Endothelial cell of umbilical vein (primary cell): ENCODE data around the gene TSPAN1.

ENCODE experiments used
- EZH2 ChIP-seq: IDR thresholded peaks from 2 replicates; pipeline ENCODE4 v1.6.1; 2012; ENCODE audit warnings: borderline replicate concordance, low read depth, mild to moderate bottlenecking, moderate library complexity, low read length, inconsistent platforms; ENCODE audit not compliant: severe bottlenecking
- JUN ChIP-seq: IDR thresholded peaks from 2 replicates; pipeline ENCODE4 v1.6.1; 2011; ENCODE audit warnings: borderline replicate concordance, low read depth; ENCODE audit not compliant: insufficient read length, insufficient read depth
- POLR2A ChIP-seq: IDR thresholded peaks from 2 replicates; pipeline ENCODE4 v1.6.1; 2012; ENCODE audit warnings: low read depth, mild to moderate bottlenecking, control low read depth, low read length
- TF ChIP-seq, protein P1 (sequence below), 2 donors: IDR thresholded peaks; 1 replicate in 1 of 2; 2 replicates in 1 of 2; pipeline ENCODE4 v1.5.1; 2011; ENCODE audit warnings: low read length in 2 of 2, mild to moderate bottlenecking in 2 of 2, moderate library complexity in 2 of 2, control low read depth in 1 of 2, inconsistent platforms in 1 of 2, low read depth in 1 of 2; ENCODE audit not compliant: insufficient read depth in 1 of 2; ENCODE audit errors: extremely low read depth in 1 of 2
- TF ChIP-seq, protein P2 (sequence below): IDR thresholded peaks from 2 replicates; pipeline ENCODE4 v1.6.1; 2011; ENCODE audit not compliant: insufficient read depth, insufficient read length

GRCh38 chr1:46196609-46197008 is 21.7 kb downstream of the TSPAN1 start:
- TF ChIP-seq, protein P1, sequence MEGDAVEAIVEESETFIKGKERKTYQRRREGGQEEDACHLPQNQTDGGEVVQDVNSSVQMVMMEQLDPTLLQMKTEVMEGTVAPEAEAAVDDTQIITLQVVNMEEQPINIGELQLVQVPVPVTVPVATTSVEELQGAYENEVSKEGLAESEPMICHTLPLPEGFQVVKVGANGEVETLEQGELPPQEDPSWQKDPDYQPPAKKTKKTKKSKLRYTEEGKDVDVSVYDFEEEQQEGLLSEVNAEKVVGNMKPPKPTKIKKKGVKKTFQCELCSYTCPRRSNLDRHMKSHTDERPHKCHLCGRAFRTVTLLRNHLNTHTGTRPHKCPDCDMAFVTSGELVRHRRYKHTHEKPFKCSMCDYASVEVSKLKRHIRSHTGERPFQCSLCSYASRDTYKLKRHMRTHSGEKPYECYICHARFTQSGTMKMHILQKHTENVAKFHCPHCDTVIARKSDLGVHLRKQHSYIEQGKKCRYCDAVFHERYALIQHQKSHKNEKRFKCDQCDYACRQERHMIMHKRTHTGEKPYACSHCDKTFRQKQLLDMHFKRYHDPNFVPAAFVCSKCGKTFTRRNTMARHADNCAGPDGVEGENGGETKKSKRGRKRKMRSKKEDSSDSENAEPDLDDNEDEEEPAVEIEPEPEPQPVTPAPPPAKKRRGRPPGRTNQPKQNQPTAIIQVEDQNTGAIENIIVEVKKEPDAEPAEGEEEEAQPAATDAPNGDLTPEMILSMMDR (IDR thresholded peaks at IDR 0.05; ENCODE audit: extremely low read depth in 1 of 2, insufficient read depth in 1 of 2, low read depth in 1 of 2, low read length in 2 of 2): no peak
- TF ChIP-seq, protein P2, sequence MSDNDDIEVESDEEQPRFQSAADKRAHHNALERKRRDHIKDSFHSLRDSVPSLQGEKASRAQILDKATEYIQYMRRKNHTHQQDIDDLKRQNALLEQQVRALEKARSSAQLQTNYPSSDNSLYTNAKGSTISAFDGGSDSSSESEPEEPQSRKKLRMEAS: no peak
- no peak for TF ChIP-seq JUN
- TF ChIP-seq POLR2A: no peak
- no peak for TF ChIP-seq EZH2
